TTC549 (cell line): ENCODE data around the gene BOC.
"Not testable (repeated sequence)": the region's sequence is repeated elsewhere in the genome, so short reads cannot be mapped to it uniquely, and the experiment has no call there.

ENCODE experiments used
- FAIRE-seq: peaks from 2 replicates; lab custom pipeline; 2012; peaks lifted over from hg19 to GRCh38; lab: Jason Lieb, UNC

Gene BOC

GRCh38 chr3:113211330-113212149 lies at the start of gene BOC:
Gene BOC (plus strand): TSS chr3:113211557. CDS start chr3:113249803, 38,246 bp downstream.
- no peak for FAIRE-seq

GRCh38 chr3:113161661-113162060 lies 49.7 kb upstream of the BOC start:
- no peak for FAIRE-seq

- no peak for FAIRE-seq
These were observed 48.2 kb upstream of the BOC start for GRCh38 chr3:113163152-113163551.

GRCh38 chr3:113165841-113166240 lies 45.5 kb upstream of the BOC start:
- no peak for FAIRE-seq

- no peak for FAIRE-seq
These were observed 45.0 kb upstream of the BOC start for GRCh38 chr3:113166357-113166718.

- FAIRE-seq = no peak
These were observed 44.5 kb upstream of the BOC start for GRCh38 chr3:113166719-113167492.

- no peak for FAIRE-seq
These were observed 43.2 kb upstream of the BOC start for GRCh38 chr3:113167825-113168801.

- no peak for FAIRE-seq
These were observed 41.4 kb upstream of the BOC start for GRCh38 chr3:113169891-113170452.

GRCh38 chr3:113170771-113171170 lies 40.6 kb upstream of the BOC start:
- FAIRE-seq = no peak

GRCh38 chr3:113171675-113172300 lies 39.6 kb upstream of the BOC start:
- not testable (repeated sequence) for FAIRE-seq

- no peak for FAIRE-seq
These were observed 38.3 kb upstream of the BOC start for GRCh38 chr3:113173102-113173501.

- FAIRE-seq = no peak
These were observed 37.1 kb upstream of the BOC start for GRCh38 chr3:113174304-113174703.

- no peak for FAIRE-seq
These were observed 36.4 kb upstream of the BOC start for GRCh38 chr3:113174801-113175485.

- FAIRE-seq = no peak
These were observed 33.8 kb upstream of the BOC start for GRCh38 chr3:113177526-113177925.

GRCh38 chr3:113179235-113179824 lies 32.0 kb upstream of the BOC start:
- no peak for FAIRE-seq

- FAIRE-seq = no peak
These were observed 27.4 kb upstream of the BOC start for GRCh38 chr3:113183748-113184661.

- no peak for FAIRE-seq
These were observed 26.0 kb upstream of the BOC start for GRCh38 chr3:113185194-113185835.

GRCh38 chr3:113186566-113186965 lies 24.8 kb upstream of the BOC start:
- FAIRE-seq = no peak

- no peak for FAIRE-seq
These were observed 18.1 kb upstream of the BOC start for GRCh38 chr3:113193288-113193687.
